ENCODE measurements around the gene CTNNA2. TPM values are rescaled to one million over a fixed set of nuclear protein-coding genes. Genes with fewer than 3 reads are reported as not detected.

The CTNNA2 gene
- total RNA-seq, 1 experiment from 2014 or later = 7.2 TPM

DNA sequence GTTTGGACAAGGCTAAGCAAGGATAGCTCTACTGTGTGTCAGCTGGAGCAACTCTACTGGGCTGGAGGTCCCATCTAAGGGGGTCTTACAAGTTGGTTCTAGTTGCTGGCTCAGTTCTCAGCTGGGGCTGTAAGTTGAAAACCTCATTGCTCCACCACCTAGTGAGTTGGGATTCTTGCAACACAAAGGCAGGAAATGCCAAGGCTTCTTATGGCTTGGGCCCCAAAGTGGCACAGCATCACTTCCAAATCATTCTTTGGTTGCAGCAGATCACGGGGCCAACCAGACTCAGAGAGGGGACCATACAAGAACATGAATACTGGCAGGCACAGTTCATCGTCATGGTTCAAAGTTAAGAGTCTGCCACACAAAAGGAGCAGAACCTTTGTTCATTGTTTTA lies 459.0 kb downstream of the CTNNA2 start:
- no peak for DNase-seq (ENCODE audit: low read depth, low spot score)
- in situ Hi-C loops (cut with HindIII; ENCODE audit: low pct_unique_long_range_greater_than_20kb, low sequenced_read_pairs) = no loop called here

DNA sequence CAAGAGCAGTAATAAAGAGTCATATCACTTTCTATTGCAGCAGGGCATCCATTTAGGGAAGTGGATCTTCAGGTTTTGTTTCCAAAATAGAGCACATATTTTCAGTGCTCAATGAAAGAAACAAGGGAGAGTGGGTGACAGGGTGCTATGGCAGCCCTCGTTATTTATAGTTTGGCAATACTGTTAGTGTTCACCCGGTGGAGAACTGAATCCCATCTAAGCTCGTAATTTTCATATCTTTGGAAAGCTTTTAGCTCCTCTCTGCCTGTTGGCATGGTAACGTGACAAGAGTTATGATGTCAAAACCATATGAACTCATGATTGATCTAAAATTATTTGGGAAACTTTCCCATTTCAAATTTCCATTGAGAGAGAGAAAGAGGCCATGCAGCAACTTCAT lies 459.8 kb downstream of the CTNNA2 start:
- in situ Hi-C loops (cut with HindIII; ENCODE audit: low pct_unique_long_range_greater_than_20kb, low sequenced_read_pairs) = no loop called here
- no peak for DNase-seq (ENCODE audit: low read depth, low spot score)

DNA sequence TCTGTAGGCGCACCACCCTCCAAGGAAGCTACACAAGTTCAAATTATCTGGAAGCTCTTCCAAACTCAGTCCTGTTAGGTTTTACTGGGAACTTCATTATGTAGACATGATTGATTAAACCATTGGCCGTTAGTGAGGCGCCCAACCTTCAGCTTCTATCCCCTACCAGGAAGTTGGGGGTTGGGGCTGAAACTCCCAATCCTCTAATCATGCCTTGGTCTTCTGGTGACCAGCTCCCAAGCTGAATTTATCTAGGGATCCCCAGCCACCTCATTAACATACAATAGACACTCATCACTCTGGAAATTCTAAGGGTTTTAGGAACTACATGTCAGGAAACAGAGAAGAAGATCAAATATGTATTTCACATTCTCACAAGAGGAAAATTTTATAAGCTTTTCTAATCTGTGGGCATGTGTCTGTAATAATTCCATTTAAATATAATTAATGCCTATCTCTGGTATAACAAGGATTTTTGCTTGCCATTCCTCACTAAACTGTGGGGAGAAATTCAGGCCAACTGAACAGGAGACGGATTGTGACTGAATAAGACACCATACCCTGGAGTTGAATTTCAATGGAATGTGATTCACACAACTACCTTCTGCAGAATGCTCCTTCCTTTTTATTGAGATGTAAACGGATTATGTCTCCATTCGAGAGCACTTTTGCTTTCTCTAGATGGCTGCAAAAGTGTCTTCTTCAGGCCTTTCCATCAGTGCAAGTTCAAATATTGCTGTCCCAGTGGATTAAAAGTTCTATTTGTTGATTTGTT lies 463.1 kb downstream of the CTNNA2 start:
- DNase-seq (ENCODE audit: low read depth, low spot score) = no peak
- in situ Hi-C loops (cut with HindIII; ENCODE audit: low pct_unique_long_range_greater_than_20kb, low sequenced_read_pairs) = no loop called here

DNA sequence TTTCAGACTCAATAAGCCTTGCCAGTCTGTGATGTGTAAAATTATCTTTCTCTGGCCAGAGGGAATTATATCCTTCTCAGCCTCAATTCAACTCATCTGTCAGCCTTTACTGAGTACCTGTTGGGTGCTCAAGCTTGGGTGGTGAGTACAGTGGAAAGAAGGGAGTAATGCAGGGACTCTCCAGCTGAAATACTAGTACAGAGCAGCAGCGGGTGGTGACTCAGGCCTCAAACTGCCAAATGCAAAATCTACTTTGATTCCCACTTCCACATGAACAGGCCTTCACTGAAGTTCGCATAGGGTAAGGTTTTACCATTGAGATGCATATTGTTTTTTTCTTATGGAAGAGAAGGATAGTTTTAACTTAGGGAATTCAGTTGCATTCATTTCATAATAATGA lies 464.9 kb downstream of the CTNNA2 start:
- in situ Hi-C loops (cut with HindIII; ENCODE audit: low pct_unique_long_range_greater_than_20kb, low sequenced_read_pairs) = no loop called here
- no peak for DNase-seq (ENCODE audit: low read depth, low spot score)

DNA sequence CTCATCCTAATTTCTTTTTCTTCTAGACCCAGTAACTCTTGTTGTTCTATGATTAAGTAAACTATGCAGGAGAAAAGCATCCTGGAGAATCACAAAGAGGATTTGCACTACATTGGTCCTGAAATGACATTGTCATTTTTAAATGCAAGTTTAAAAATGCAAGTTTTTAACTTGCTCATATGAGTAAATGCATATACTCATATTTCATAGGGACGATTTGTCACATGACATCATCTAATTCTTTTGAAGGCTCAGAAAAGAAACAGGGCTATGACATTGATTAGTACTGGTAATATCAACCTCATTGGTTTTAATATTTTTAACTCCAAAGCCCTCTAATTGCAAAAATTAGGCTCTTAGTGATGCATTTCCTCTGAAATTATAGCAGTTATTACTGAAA lies 467.3 kb downstream of the CTNNA2 start:
- in situ Hi-C loops (cut with HindIII; ENCODE audit: low pct_unique_long_range_greater_than_20kb, low sequenced_read_pairs) = no loop called here
- DNase-seq (ENCODE audit: low read depth, low spot score) = no peak

DNA sequence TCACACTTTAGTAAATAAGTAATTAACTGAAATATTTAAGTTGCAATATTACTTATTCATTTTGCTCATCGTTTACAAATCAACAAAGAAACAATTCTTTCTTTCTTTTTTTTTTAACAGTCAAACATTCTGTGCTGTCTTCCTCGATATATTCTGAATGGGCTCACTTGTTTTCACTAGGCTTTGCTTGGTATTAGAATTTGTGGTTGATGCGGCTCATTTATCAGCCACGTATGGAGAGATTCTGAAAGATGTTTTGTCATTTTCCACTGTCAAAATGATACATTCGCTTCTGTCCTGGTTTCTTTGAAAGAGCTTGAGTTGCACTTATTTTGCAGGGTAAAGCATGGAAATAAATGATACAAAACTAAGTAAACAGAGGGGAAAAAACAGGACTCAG lies 468.0 kb downstream of the CTNNA2 start:
- in situ Hi-C loops (cut with HindIII; ENCODE audit: low pct_unique_long_range_greater_than_20kb, low sequenced_read_pairs) = no loop called here
- peak; percentile 89 for DNase-seq (ENCODE audit: low read depth, low spot score)

DNA sequence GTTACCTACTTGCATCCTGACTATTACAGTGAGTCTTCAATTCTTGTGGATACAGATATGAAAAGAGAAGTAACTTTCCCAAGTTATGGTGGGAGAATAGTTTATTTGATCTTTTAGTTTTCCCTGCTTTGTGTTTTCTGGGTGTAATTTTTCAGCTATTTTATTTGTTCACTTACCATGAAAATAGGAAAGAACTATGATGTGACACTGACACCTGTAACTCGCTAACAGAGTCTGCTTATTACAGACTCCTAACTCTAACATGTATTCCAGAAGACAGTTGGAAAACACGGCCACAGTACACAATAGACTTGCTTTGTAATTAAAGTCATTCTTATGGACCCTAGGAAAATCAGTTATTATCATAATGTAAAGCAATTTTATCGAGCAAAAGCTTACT lies 468.5 kb downstream of the CTNNA2 start:
- no peak for DNase-seq (ENCODE audit: low read depth, low spot score)
- in situ Hi-C loops (cut with HindIII; ENCODE audit: low pct_unique_long_range_greater_than_20kb, low sequenced_read_pairs) = no loop called here

DNA sequence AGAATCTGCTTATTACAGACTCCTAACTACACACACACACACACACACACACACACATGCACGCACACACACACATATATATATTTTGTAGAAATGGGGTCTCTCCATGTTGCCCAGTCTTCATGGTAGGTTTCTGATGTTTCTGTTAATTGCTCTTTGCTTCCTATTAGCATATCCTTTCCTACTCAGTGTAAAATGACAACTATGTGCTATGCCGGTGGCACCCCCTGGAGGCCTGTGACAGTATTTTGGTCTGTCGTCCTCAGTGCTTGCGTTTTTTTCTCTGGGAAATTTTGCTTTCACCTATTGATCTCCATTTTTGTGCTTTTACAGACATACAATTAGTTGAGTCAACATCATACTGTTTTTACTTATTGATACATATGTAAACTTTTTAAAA lies 469.6 kb downstream of the CTNNA2 start:
- in situ Hi-C loops (cut with HindIII; ENCODE audit: low pct_unique_long_range_greater_than_20kb, low sequenced_read_pairs) = no loop called here

DNA sequence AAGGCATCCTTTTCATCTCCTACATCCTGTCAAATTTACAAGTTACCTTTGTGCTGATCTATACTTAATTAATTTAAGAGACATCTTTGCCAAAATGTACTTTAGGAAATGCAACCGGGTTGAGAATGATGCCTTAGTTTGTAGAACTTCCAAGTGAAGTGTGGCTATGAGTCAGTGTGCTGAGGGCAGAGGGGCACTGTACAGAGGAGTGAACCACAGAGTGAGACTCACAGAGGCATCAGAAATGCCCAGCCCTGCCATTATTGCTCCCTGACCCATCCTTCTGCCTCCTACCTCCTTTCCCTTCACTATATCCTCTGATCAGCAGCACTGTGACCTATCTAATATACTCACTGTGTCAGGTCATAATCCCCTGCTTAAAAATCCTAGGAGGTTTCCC lies 471.6 kb downstream of the CTNNA2 start:
- no peak for DNase-seq (ENCODE audit: low read depth, low spot score)
- in situ Hi-C loops (cut with HindIII; ENCODE audit: low pct_unique_long_range_greater_than_20kb, low sequenced_read_pairs) = no loop called here

More for the DNA sequence above, 469.6 kb downstream of the CTNNA2 start:
- DNase-seq (ENCODE audit: low read depth, low spot score) = peak; percentile 67

DNA sequence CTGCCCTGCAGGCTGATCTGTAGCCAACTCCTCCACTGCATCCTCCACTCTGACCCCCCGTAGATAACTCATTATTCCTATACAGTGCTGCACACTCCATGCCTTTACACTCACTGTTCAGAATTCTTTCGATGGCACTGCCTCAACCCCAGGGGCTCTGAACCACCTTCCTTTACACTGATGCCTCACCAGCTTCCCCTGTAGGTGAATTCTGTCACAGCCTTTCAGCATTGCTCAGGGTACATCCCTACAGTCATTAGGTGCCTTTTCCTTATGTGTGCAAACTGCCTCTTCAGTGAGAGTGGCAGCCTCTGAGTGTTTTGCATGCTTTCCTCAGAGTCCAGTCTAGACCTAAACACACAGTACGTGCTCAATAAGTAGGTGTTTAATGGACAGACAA lies 472.3 kb downstream of the CTNNA2 start:
- in situ Hi-C loops (cut with HindIII; ENCODE audit: low pct_unique_long_range_greater_than_20kb, low sequenced_read_pairs) = no loop called here
- no peak for DNase-seq (ENCODE audit: low read depth, low spot score)

DNA sequence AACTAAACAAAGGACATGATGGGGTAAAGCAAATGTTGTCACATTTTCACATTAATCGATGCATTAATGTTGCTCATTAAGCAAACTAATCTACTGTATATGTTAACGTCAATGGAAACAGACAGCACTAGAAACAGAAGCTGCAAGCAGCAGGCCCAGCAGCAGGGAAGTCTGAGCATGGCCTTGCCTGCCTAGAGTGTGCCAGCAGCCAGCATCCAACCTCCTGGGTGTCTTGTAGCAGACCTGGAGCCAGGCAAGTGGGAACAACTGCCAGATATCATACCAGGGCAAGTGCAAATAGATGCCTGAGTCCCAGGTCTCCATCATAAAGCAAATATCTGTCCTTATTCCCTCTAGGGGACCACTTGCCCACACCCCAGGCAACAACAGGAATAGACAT lies 472.7 kb downstream of the CTNNA2 start:
- in situ Hi-C loops (cut with HindIII; ENCODE audit: low pct_unique_long_range_greater_than_20kb, low sequenced_read_pairs) = no loop called here
- DNase-seq (ENCODE audit: low read depth, low spot score) = no peak

DNA sequence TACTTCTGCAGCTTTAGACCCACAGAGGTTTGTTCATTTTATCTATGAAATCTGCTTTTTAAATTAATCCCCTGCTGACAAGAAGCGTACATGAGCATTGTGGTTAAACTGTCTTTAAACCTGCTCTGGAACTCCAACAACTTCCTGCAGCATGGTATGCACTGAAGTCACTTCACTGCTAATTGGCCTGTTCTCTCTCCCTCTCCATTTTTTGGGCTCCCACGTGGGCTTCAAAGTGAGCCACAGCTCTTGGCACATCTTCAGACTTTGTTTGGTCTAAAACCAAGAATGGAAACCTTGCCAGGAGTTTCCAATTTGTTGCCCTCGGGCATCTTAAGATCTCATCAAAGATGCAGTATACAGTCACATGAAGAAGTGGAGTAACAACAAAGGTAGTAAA lies 480.3 kb downstream of the CTNNA2 start:
- DNase-seq (ENCODE audit: low read depth, low spot score) = no peak
- in situ Hi-C loops (cut with HindIII; ENCODE audit: low pct_unique_long_range_greater_than_20kb, low sequenced_read_pairs) = no loop called here

DNA sequence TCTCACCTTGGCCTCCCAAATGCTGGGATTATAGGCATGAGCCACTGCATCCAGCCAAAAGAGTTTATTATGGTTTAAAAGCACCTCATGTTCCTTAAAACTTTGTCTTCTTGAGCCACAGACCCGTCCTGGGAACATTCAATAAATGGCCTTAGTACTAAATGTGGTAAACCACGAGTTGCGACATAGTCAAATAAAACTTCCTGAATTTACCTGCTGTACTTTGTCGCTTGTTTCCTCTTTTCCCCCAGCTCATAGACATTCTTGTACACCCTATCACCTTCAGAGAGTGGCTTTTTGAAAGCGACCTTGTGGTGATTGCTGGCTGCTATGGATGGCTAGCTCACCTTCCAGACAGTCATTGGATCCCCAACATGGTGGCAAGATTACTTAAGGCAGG lies 481.3 kb downstream of the CTNNA2 start:
- in situ Hi-C loops (cut with HindIII; ENCODE audit: low pct_unique_long_range_greater_than_20kb, low sequenced_read_pairs) = no loop called here
- no peak for DNase-seq (ENCODE audit: low read depth, low spot score)

DNA sequence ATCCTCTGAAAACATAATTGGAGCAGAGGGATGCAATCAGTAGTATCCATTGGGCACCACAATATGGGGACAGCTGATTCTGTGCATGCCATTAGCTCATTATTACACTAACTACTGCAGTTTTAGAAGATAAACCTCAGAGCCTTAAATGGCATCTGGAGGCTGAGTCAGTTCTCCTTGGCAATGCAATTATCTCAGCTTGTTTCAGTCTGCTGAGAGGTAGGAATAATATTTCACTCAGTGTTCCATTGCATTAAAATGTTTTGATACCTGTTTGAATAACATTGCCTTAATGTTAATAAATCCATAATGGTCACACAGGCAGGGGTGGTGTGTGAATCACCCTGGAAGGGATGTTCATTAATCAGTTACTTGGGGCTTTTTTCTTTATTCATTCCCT lies 482.1 kb downstream of the CTNNA2 start:
- in situ Hi-C loops (cut with HindIII; ENCODE audit: low pct_unique_long_range_greater_than_20kb, low sequenced_read_pairs) = no loop called here
- no peak for DNase-seq (ENCODE audit: low read depth, low spot score)

DNA sequence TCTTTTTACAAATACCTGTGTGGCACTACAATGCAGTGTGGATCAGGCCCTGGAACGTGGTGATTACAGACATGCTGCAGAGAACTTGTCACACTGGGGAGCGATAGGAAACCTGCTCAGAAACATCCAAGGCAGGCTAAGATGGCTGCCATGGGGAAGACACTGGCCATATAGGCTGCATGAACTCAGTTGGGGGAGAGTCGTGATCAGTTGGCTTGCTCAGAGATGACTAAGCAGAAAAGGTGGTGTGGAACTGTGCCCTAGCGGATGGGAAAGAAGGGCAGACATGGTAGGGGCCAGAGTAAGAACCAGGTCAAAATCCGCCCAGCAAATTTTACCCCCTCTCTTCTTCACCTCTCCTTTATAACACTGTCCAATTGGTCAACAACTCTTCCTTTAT lies 483.9 kb downstream of the CTNNA2 start:
- in situ Hi-C loops (cut with HindIII; ENCODE audit: low pct_unique_long_range_greater_than_20kb, low sequenced_read_pairs) = no loop called here
- no peak for DNase-seq (ENCODE audit: low read depth, low spot score)

DNA sequence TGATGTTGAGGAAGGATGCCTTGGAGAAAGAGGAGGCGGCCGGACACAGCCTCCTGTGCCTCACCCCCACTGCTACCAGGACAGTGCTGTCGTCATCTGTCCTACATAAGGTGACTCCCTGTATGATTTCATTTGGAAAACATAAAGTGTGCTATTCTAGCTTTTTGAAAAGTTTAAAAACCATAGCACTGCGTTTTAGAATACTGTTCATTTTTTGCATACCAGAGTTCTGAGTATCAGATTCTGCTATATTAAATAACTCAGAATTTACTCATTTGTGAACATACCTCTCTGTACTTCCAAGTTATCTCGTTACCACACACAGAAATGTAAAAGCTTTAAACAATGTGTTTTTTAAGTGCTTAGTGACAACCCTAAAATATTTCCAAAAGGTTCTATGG lies 488.9 kb downstream of the CTNNA2 start:
- in situ Hi-C loops (cut with HindIII; ENCODE audit: low pct_unique_long_range_greater_than_20kb, low sequenced_read_pairs) = no loop called here
- no peak for DNase-seq (ENCODE audit: low read depth, low spot score)

DNA sequence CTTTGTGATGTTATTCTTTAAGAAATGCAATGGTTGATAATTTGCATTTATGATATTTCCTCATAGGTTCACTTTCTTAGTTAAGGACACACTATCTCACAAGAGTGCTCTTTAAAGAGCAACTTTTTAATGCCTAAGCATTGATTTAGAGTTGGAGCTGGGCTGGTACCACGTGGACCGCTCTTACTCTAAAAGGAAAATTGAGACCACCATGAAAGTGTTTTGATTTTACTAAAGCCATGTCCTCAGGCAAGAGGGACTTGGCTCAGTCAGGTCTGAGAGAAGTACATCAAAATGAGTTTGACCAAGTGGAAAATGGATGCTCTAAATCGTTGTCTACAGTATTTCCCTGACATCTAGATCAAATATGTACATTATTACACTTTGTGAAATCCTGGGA lies 489.3 kb downstream of the CTNNA2 start:
- in situ Hi-C loops (cut with HindIII; ENCODE audit: low pct_unique_long_range_greater_than_20kb, low sequenced_read_pairs) = no loop called here
- no peak for DNase-seq (ENCODE audit: low read depth, low spot score)

DNA sequence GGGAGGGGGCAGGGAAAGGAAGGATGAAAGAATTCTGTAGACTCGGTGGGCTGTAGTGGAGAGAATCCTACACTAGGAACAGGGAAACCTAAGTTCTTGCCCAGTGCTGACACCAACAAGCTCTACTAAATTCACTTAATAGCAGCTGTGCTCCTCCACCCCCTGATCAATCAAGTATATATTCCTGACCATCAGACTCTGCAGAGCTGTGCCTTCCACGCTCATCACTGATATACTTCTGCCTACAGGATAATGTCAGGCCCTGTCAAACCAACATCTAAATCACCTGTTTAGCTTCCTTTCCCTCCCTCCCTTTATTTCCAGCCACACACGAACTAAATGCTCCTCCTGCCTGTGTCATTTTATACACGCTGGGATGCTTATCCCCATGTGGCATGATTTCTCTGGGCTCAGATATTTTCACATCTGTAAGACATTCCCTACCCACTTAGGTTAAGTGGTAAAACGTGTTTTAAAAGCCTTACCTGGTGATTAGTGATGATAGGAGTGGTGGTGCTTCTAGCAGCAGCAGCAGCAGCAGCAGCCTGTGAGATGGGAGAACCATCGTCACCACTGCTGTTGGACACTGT lies 489.8 kb downstream of the CTNNA2 start:
- DNase-seq (ENCODE audit: low read depth, low spot score) = no peak
- in situ Hi-C loops (cut with HindIII; ENCODE audit: low pct_unique_long_range_greater_than_20kb, low sequenced_read_pairs) = no loop called here

DNA sequence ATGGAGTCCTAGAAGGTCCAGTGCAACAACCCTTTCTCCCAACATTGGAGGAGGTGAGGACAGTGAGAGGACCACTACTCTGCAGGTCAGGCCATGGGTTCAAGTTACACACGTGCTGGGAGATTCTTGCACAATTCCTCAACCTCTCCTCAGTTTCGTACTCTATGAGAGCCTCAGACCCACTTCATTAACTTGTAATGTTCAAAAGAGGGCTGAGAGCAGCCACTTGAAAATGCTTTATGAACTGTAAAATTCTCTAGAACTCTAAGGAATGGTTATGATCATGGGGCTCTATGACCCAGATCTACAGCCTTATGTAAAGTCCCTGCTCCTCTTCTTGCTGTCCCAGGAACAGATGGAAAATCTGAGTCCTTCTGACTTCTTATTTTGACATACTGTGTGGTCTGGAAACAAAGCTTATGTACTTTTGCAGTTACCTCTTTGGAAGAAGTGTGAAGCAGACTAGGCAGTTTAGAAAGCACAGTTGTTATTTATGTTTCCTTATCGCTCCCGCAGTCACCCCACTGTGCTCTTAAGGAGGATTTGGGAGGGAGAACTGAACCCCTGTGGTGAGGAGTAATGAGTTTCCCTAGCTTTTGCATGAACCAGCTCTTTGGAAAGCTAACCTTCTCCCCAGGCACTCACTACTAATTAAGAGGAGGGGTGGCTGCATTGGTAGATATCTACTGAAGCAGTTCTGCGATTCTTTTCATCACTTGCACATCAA lies 495.1 kb downstream of the CTNNA2 start:
- DNase-seq (ENCODE audit: low read depth, low spot score) = no peak
- in situ Hi-C loops (cut with HindIII; ENCODE audit: low pct_unique_long_range_greater_than_20kb, low sequenced_read_pairs) = no loop called here
